Neural crest cell (in vitro differentiated cells): Measurements from ENCODE around the gene RYR2. TPM values are rescaled to one million over a fixed set of nuclear protein-coding genes. Genes with fewer than 3 reads are reported as not detected.

ENCODE experiments used
- DNase-seq: peaks from one replicate; pipeline ENCODE4 v3.0.0; 2021; ENCODE audit warnings: low read depth, mixed read lengths, low spot score
- H3K27ac Mint-ChIP-seq: one replicate; pipeline ENCODE4 v1.8.0; 2021; ENCODE audit warnings: mild to moderate bottlenecking, mixed read lengths; ENCODE audit not compliant: unreplicated experiment
- H3K27me3 Mint-ChIP-seq: 2 replicates; pipeline ENCODE4 v1.8.0; 2021; ENCODE audit warnings: low read depth, mild to moderate bottlenecking, mixed read lengths
- H3K36me3 Mint-ChIP-seq: 2 replicates; pipeline ENCODE4 v1.8.0; 2021; ENCODE audit warnings: low read depth, mild to moderate bottlenecking, mixed read lengths
- H3K4me1 Mint-ChIP-seq: 2 replicates; pipeline ENCODE4 v1.8.0; 2021; ENCODE audit warnings: mixed read lengths
- H3K4me3 Mint-ChIP-seq: one replicate; pipeline ENCODE4 v1.8.0; 2021; ENCODE audit warnings: mild to moderate bottlenecking, mixed read lengths
- H3K9me3 Mint-ChIP-seq: 2 replicates; pipeline ENCODE4 v1.8.0; 2021; ENCODE audit warnings: mixed read lengths
- CTCF ChIP-seq: fragments of 200-600 bp; sonication (generic); conservative IDR thresholded peaks from 2 replicates; pipeline ENCODE4 v1.5.0; 2021; ENCODE audit warnings: antibody characterized with exemption, mild to moderate bottlenecking
- total RNA-seq: library from RNA; stranded (reverse); gene quantifications from 2 replicates; pipeline ENCODE4 v1.2.1, GENCODE V29; 2021

Gene RYR2
- total RNA-seq, 1 donor from 2014 or later, result 0.07 TPM

GRCh38 chr1:237320890-237321289 is 278.9 kb downstream of the RYR2 start:
- H3K36me3 Mint-ChIP-seq, result no peaks in the 10 kb centered on the region
- no peak for DNase-seq
- H3K9me3 Mint-ChIP-seq, result no peaks in the 10 kb centered on the region
- no peak overlapping the region for H3K4me3 Mint-ChIP-seq
- no peaks in the 10 kb centered on the region for H3K4me1 Mint-ChIP-seq
- H3K27me3 Mint-ChIP-seq, result no peaks in the 10 kb centered on the region
- TF ChIP-seq CTCF, result no peak
- H3K27ac Mint-ChIP-seq, result no peak overlapping the region

- Mint-ChIP-seq H3K36me3 (no peaks in the 10 kb centered on the region), H3K4me3 (no peak overlapping the region), H3K27me3 (no peaks in the 10 kb centered on the region), H3K27ac (no peak overlapping the region), H3K4me1 (no peaks in the 10 kb centered on the region), H3K9me3 (no peaks in the 10 kb centered on the region)
- TF ChIP-seq CTCF, result no peak
- DNase-seq, result no peak
These were observed 282.2 kb downstream of the RYR2 start for GRCh38 chr1:237324226-237324625.

DNA sequence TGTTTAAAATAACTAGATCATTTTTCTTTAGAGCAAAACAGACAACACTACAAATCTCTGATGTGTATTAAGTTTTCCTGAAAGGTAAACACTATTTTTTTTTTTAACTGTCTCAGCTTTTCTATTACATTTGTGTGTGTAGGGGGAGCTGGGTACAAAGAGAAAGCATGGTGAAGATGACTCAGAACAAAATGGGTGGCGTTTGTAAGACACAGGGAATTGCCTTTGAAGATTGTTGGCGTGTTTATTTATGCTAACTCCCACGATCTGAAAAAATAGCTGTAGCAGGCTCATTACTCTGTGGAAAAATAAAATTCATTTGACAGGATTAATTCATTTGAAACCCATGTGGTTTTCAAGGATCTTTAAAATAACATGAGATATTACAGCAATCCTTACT is 285.1 kb downstream of the RYR2 start:
- Mint-ChIP-seq H3K27me3 (no peaks in the 10 kb centered on the region), H3K27ac (no peak overlapping the region), H3K4me3 (no peak overlapping the region), H3K9me3 (no peaks in the 10 kb centered on the region), H3K36me3 (no peaks in the 10 kb centered on the region), H3K4me1 (no peaks in the 10 kb centered on the region)
- TF ChIP-seq CTCF, result no peak
- DNase-seq, result no peak

DNA sequence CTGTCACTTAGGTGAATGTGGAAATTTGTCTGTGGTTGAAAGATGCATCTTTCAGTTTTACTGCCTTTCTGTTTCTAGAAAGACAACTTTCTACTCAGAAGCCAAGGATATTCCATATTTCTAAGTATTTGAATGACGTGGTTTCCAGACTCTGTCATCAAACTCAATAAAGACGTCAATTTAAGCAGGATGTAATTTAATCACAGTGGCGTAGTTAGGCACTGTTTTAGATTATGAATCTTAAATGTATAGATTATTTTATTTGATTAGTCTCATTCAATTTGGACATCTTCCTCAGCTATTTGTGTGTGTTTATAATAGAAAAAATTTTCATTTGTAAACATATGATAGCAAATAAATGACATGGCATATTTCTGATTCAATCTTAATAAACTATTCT is 298.9 kb downstream of the RYR2 start:
- no peak for TF ChIP-seq CTCF
- no peaks in the 10 kb centered on the region for H3K36me3 Mint-ChIP-seq

GRCh38 chr1:237341391-237341790 is 299.4 kb downstream of the RYR2 start:
- Mint-ChIP-seq H3K36me3 (no peaks in the 10 kb centered on the region), H3K9me3 (no peaks in the 10 kb centered on the region), H3K4me1 (no peaks in the 10 kb centered on the region), H3K27ac (no peak overlapping the region), H3K27me3 (no peaks in the 10 kb centered on the region), H3K4me3 (no peak overlapping the region)
- no peak for TF ChIP-seq CTCF
- DNase-seq, result no peak

More for the DNA sequence above, 298.9 kb downstream of the RYR2 start:
- no peak overlapping the region for H3K4me3 Mint-ChIP-seq
- no peaks in the 10 kb centered on the region for H3K9me3 Mint-ChIP-seq
- H3K27ac Mint-ChIP-seq, result no peak overlapping the region
- DNase-seq, result no peak
- no peaks in the 10 kb centered on the region for H3K4me1 Mint-ChIP-seq
- H3K27me3 Mint-ChIP-seq, result no peaks in the 10 kb centered on the region

DNA sequence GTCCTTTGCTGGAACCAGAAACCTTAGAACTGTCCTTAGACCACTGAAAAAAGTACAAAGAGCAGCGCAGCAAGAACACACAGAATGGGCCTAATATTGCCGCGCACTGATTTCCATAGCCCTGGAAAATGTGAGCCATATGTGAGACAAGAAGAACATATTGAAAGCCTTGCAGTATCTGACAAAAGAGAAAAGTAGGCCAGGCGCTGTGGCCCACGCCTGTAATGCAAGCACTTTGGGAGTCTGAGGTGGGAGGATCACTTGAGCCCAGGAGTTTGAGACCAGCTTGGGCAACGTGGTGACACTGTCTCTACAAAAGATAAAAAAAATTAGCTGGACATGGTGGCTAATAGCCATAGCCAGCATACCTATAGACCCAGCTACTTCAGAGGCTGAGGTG is 300.7 kb downstream of the RYR2 start:
- H3K4me3 Mint-ChIP-seq, result no peak overlapping the region
- H3K36me3 Mint-ChIP-seq, result no peaks in the 10 kb centered on the region
- TF ChIP-seq CTCF, result no peak
- no peak overlapping the region for H3K27ac Mint-ChIP-seq
- no peaks in the 10 kb centered on the region for H3K27me3 Mint-ChIP-seq
- DNase-seq, result no peak
- H3K9me3 Mint-ChIP-seq, result no peaks in the 10 kb centered on the region
- no peaks in the 10 kb centered on the region for H3K4me1 Mint-ChIP-seq
